Hematopoietic multipotent progenitor cell treated with erythropoietin and hydrocortisone succinate and interleukin-3 and kit ligand, for 8 days (in vitro differentiated cells): ENCODE measurements around the gene PLEKHN1.
A peak's percentile ranks its signal among the peaks of the same experiment; 100 is the strongest.
"Not testable (repeated sequence)": the region's sequence is repeated elsewhere in the genome, so short reads cannot be mapped to it uniquely, and the experiment has no call there.

Experiments
- DNase-seq: peaks from one replicate; pipeline ENCODE4 v3.0.0-alpha.2; 2015

Gene PLEKHN1

GRCh38 chr1:1013105-1013921 lies 47.0 kb downstream of the PLEKHN1 start, which contains the start of gene ISG15:
Gene ISG15, plus strand, starts transcription at chr1:1013497. Its CDS starts 77 bp downstream, at chr1:1013574.
- peak; percentile 89 for DNase-seq

GRCh38 chr1:1013922-1014648 lies 47.8 kb downstream of the PLEKHN1 start:
- no peak for DNase-seq

GRCh38 chr1:1014799-1015681 lies 48.8 kb downstream of the PLEKHN1 start:
- DNase-seq = peak; percentile 38

- not testable (repeated sequence) for DNase-seq
These were observed 51.4 kb downstream of the PLEKHN1 start for GRCh38 chr1:1017397-1018320.

GRCh38 chr1:1018321-1018685 lies 52.0 kb downstream of the PLEKHN1 start:
- not testable (repeated sequence) for DNase-seq

- DNase-seq = peak; percentile 73
These were observed 53.1 kb downstream of the PLEKHN1 start for GRCh38 chr1:1019122-1019999.

- DNase-seq = peak; percentile 23
These were observed 53.7 kb downstream of the PLEKHN1 start, which contains the start of gene AGRN for GRCh38 chr1:1020000-1020404. Gene AGRN, plus strand, starts transcription at chr1:1020120. Its CDS starts 53 bp downstream, at chr1:1020173.

GRCh38 chr1:1020415-1021009 lies 54.2 kb downstream of the PLEKHN1 start:
- DNase-seq = no peak

GRCh38 chr1:1021010-1021919 lies 55.0 kb downstream of the PLEKHN1 start:
- DNase-seq = peak; percentile 52

- DNase-seq = no peak
These were observed 55.6 kb downstream of the PLEKHN1 start for GRCh38 chr1:1021920-1022259.

- DNase-seq = peak; percentile 29
These were observed 56.2 kb downstream of the PLEKHN1 start for GRCh38 chr1:1022302-1023009.

GRCh38 chr1:1023700-1024099 lies 57.4 kb downstream of the PLEKHN1 start:
- DNase-seq = no peak

GRCh38 chr1:1024149-1024770 lies 58.0 kb downstream of the PLEKHN1 start:
- DNase-seq = peak; percentile 76

GRCh38 chr1:1024771-1025699 lies 58.8 kb downstream of the PLEKHN1 start:
- DNase-seq = no peak
